ENCODE data around the gene STS.
A peak's percentile ranks its signal among the peaks of the same experiment; 100 is the strongest.
"Not testable (repeated sequence)": the region's sequence is repeated elsewhere in the genome, so short reads cannot be mapped to it uniquely, and the experiment has no call there.

STS gene

GRCh38 chrX:7170898-7171297 is 23.4 kb downstream of the STS start:
- no peaks in the 10 kb centered on the region for H3K9me3 ChIP-seq (ENCODE audit: severe bottlenecking)
- no peak for ATAC-seq (ENCODE audit: low read depth)
- H3K4me3 ChIP-seq (ENCODE audit: severe bottlenecking), result no peak overlapping the region
- TF ChIP-seq, protein P1, sequence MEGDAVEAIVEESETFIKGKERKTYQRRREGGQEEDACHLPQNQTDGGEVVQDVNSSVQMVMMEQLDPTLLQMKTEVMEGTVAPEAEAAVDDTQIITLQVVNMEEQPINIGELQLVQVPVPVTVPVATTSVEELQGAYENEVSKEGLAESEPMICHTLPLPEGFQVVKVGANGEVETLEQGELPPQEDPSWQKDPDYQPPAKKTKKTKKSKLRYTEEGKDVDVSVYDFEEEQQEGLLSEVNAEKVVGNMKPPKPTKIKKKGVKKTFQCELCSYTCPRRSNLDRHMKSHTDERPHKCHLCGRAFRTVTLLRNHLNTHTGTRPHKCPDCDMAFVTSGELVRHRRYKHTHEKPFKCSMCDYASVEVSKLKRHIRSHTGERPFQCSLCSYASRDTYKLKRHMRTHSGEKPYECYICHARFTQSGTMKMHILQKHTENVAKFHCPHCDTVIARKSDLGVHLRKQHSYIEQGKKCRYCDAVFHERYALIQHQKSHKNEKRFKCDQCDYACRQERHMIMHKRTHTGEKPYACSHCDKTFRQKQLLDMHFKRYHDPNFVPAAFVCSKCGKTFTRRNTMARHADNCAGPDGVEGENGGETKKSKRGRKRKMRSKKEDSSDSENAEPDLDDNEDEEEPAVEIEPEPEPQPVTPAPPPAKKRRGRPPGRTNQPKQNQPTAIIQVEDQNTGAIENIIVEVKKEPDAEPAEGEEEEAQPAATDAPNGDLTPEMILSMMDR (IDR thresholded peaks at IDR 0.05; ENCODE audit: poor library complexity, severe bottlenecking), result peak; percentile 16
- DNase-seq (ENCODE audit: low spot score), result no peak
- no peaks in the 10 kb centered on the region for H3K36me3 ChIP-seq (ENCODE audit: low read depth)
- no peaks in the 10 kb centered on the region for H3K27me3 ChIP-seq (ENCODE audit: insufficient read depth, poor library complexity, severe bottlenecking)
- no peak overlapping the region for H3K27ac ChIP-seq (ENCODE audit: poor library complexity, severe bottlenecking)
- H3K4me1 ChIP-seq (ENCODE audit: insufficient read depth, poor library complexity, severe bottlenecking), result no peaks in the 10 kb centered on the region

DNA sequence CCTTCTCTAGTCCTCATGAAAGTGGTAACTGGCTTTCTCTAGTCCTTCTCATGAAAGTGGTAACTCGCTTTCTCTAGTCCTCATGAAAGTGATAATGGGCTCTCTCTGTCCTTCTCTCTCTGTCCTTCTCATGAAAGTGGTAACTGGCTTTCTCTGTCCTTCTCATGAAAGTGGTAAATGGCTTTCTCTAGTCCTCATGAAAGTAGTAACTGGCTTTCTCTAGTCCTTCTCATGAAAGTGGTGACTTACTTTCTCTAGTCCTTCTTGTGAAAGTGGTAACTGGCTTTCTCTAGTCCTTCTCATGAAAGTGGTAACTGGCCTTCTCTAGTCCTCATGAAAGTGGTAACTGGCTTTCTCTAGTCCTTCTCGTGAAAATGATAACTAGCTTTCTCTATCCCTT is 31.3 kb downstream of the STS start:
- H3K9me3 ChIP-seq (ENCODE audit: severe bottlenecking); H3K4me1 ChIP-seq (ENCODE audit: insufficient read depth, poor library complexity, severe bottlenecking); H3K27ac ChIP-seq (ENCODE audit: poor library complexity, severe bottlenecking); H3K4me3 ChIP-seq (ENCODE audit: severe bottlenecking); ATAC-seq (ENCODE audit: low read depth); DNase-seq (ENCODE audit: low spot score); H3K27me3 ChIP-seq (ENCODE audit: insufficient read depth, poor library complexity, severe bottlenecking); H3K36me3 ChIP-seq (ENCODE audit: low read depth): not testable (repeated sequence)

- Histone ChIP-seq H3K27me3 (ENCODE audit: insufficient read depth, poor library complexity, severe bottlenecking) (no peaks in the 10 kb centered on the region), H3K9me3 (ENCODE audit: severe bottlenecking) (no peaks in the 10 kb centered on the region), H3K27ac (ENCODE audit: poor library complexity, severe bottlenecking) (no peak overlapping the region), H3K36me3 (ENCODE audit: low read depth) (no peaks in the 10 kb centered on the region), H3K4me1 (ENCODE audit: insufficient read depth, poor library complexity, severe bottlenecking) (no peaks in the 10 kb centered on the region), H3K4me3 (ENCODE audit: severe bottlenecking) (no peak overlapping the region)
- ATAC-seq (ENCODE audit: low read depth), result no peak
- TF ChIP-seq, protein P1 (IDR thresholded peaks at IDR 0.05; ENCODE audit: poor library complexity, severe bottlenecking), result no peak
- DNase-seq (ENCODE audit: low spot score), result no peak
These were observed 31.9 kb downstream of the STS start for GRCh38 chrX:7179446-7179845.

GRCh38 chrX:7184816-7185215 is 37.3 kb downstream of the STS start:
- Histone ChIP-seq H3K27ac (ENCODE audit: poor library complexity, severe bottlenecking) (no peak overlapping the region), H3K36me3 (ENCODE audit: low read depth) (no peaks in the 10 kb centered on the region), H3K4me3 (ENCODE audit: severe bottlenecking) (no peak overlapping the region), H3K9me3 (ENCODE audit: severe bottlenecking) (no peaks in the 10 kb centered on the region), H3K27me3 (ENCODE audit: insufficient read depth, poor library complexity, severe bottlenecking) (no peaks in the 10 kb centered on the region), H3K4me1 (ENCODE audit: insufficient read depth, poor library complexity, severe bottlenecking) (no peaks in the 10 kb centered on the region)
- DNase-seq (ENCODE audit: low spot score) (no peak), ATAC-seq (ENCODE audit: low read depth) (no peak)
- TF ChIP-seq, protein P1 (IDR thresholded peaks at IDR 0.05; ENCODE audit: poor library complexity, severe bottlenecking), result no peak

DNA sequence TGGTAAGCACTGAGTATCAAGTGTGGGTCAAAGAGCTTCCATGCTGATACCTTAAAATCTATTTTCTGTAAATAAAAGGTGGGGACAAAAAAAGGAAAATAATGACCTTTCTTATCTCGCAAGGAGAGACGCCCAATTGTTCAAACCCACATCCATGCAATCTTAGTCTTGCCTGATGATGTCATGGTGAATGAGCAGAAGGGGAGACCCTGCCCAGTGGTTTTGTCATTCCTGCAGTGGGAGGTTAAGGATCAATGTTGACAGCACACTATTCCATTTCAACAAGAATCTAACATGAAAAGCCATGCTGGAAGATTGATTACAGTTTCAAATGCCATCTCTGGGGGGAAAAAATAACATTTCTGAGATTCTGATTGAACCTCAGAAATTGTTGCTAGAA is 41.2 kb downstream of the STS start:
- TF ChIP-seq, protein P1 (IDR thresholded peaks at IDR 0.05; ENCODE audit: poor library complexity, severe bottlenecking), result no peak
- DNase-seq (ENCODE audit: low spot score), result no peak
- no peak overlapping the region for H3K4me3 ChIP-seq (ENCODE audit: severe bottlenecking)
- no peaks in the 10 kb centered on the region for H3K9me3 ChIP-seq (ENCODE audit: severe bottlenecking)
- no peaks in the 10 kb centered on the region for H3K4me1 ChIP-seq (ENCODE audit: insufficient read depth, poor library complexity, severe bottlenecking)
- no peak for ATAC-seq (ENCODE audit: low read depth)
- no peaks in the 10 kb centered on the region for H3K36me3 ChIP-seq (ENCODE audit: low read depth)
- H3K27me3 ChIP-seq (ENCODE audit: insufficient read depth, poor library complexity, severe bottlenecking), result no peaks in the 10 kb centered on the region
- H3K27ac ChIP-seq (ENCODE audit: poor library complexity, severe bottlenecking), result no peak overlapping the region

All from RWPE2 (cell line).